ENCODE results near the gene CALCOCO1.
"Not testable (repeated sequence)": the region's sequence is repeated elsewhere in the genome, so short reads cannot be mapped to it uniquely, and the experiment has no call there.

Gene CALCOCO1

GRCh38 chr12:53722450-53723041 is 4.7 kb downstream of the CALCOCO1 start:
- H3K27me3 ChIP-seq (ENCODE audit: insufficient read depth, poor library complexity, severe bottlenecking) = no peaks in the 10 kb centered on the region
- DNase-seq (ENCODE audit: low read depth in 1 of 2, low spot score in 1 of 2) = no peak
- no peak overlapping the region for H3K27ac ChIP-seq (replicated peaks)
- no peak overlapping the region for H3K4me3 ChIP-seq (replicated peaks; ENCODE audit: insufficient read depth, low read length)
- no peak for TF ChIP-seq REST (IDR thresholded peaks at IDR 0.05; ENCODE audit: insufficient replicate concordance, low read depth)
- TF ChIP-seq POLR2AphosphoS5 (IDR thresholded peaks at IDR 0.05; ENCODE audit: low read depth) = no peak
- no peak for TF ChIP-seq SPI1 (IDR thresholded peaks at IDR 0.05; ENCODE audit: borderline replicate concordance, low read depth)
- TF ChIP-seq GABPA (IDR thresholded peaks at IDR 0.05; ENCODE audit: low read depth) = no peak
- no peak for TF ChIP-seq CTCF (IDR thresholded peaks at IDR 0.05; ENCODE audit: insufficient read depth, low read length)

GRCh38 chr12:53720946-53721345 is 6.3 kb downstream of the CALCOCO1 start:
- H3K27me3 ChIP-seq (ENCODE audit: insufficient read depth, poor library complexity, severe bottlenecking) = no peaks in the 10 kb centered on the region
- no peak for TF ChIP-seq CTCF (IDR thresholded peaks at IDR 0.05; ENCODE audit: insufficient read depth, low read length)
- TF ChIP-seq SPI1 (IDR thresholded peaks at IDR 0.05; ENCODE audit: borderline replicate concordance, low read depth) = no peak
- no peak overlapping the region for H3K4me3 ChIP-seq (replicated peaks; ENCODE audit: insufficient read depth, low read length)
- H3K27ac ChIP-seq (replicated peaks) = no peak overlapping the region
- DNase-seq (ENCODE audit: low read depth in 1 of 2, low spot score in 1 of 2) = no peak

- H3K27me3 ChIP-seq (ENCODE audit: insufficient read depth, poor library complexity, severe bottlenecking) = no peaks in the 10 kb centered on the region
- TF ChIP-seq REST (IDR thresholded peaks at IDR 0.05; ENCODE audit: insufficient replicate concordance, low read depth) = no peak
- TF ChIP-seq CTCF (IDR thresholded peaks at IDR 0.05; ENCODE audit: insufficient read depth, low read length) = no peak
- TF ChIP-seq POLR2AphosphoS5 (IDR thresholded peaks at IDR 0.05; ENCODE audit: low read depth) = no peak
- TF ChIP-seq GABPA (IDR thresholded peaks at IDR 0.05; ENCODE audit: low read depth) = no peak
- TF ChIP-seq SPI1 (IDR thresholded peaks at IDR 0.05; ENCODE audit: borderline replicate concordance, low read depth) = no peak
- no peak overlapping the region for H3K27ac ChIP-seq (replicated peaks)
- H3K4me3 ChIP-seq (replicated peaks; ENCODE audit: insufficient read depth, low read length) = no peak overlapping the region
- no peak for DNase-seq (ENCODE audit: low read depth in 1 of 2, low spot score in 1 of 2)
Observed at GRCh38 chr12:53719649-53720048, 7.6 kb downstream of the CALCOCO1 start.

GRCh38 chr12:53718567-53718966 is 8.7 kb downstream of the CALCOCO1 start:
- not testable (repeated sequence) for DNase-seq (ENCODE audit: low read depth in 1 of 2, low spot score in 1 of 2); H3K4me3 ChIP-seq (replicated peaks; ENCODE audit: insufficient read depth, low read length); H3K27ac ChIP-seq (replicated peaks); H3K27me3 ChIP-seq (ENCODE audit: insufficient read depth, poor library complexity, severe bottlenecking)
